Measurements from ENCODE around the gene STX8.

DNA sequence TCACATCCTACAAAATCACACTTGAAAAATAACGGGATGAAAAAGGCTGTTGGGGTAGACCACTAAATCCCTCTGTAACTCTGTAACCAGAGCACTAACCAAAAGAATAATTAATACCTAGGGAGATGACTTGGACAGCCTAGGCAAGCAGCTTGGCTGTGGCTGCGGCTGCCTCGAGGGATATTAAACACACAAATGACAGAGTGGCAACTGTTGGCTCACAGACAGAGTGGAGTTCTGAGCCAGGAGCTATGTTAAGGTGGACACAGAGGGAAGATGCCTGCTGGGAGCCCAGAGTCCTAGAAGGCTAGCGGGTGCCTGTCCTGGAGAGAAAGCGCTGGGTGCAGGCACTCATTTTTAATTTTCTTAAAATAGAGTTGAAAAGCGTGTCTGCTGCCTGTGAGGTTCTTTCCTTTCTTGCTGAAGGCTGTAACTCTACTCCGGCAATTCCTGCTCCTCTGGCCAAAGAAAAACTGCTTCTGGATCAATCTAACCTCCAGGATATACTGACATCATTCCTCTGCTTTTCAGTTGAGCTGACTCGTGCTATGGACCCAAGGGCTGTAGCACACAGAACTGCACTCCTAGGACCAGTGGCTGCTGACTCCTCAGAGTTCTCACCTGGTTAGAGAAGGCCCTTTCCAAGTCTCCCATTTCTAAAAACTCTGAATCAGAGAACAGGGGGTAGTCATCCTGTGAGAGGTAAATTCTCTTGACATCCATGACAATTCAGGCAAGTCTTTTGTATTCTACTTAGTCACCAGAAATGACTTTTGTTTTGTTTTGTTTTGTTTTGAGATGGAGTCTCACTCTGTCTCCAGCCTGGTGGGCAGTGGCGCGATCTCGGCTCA lies 147.9 kb downstream of the STX8 start:
- TF ChIP-seq, protein P1, sequence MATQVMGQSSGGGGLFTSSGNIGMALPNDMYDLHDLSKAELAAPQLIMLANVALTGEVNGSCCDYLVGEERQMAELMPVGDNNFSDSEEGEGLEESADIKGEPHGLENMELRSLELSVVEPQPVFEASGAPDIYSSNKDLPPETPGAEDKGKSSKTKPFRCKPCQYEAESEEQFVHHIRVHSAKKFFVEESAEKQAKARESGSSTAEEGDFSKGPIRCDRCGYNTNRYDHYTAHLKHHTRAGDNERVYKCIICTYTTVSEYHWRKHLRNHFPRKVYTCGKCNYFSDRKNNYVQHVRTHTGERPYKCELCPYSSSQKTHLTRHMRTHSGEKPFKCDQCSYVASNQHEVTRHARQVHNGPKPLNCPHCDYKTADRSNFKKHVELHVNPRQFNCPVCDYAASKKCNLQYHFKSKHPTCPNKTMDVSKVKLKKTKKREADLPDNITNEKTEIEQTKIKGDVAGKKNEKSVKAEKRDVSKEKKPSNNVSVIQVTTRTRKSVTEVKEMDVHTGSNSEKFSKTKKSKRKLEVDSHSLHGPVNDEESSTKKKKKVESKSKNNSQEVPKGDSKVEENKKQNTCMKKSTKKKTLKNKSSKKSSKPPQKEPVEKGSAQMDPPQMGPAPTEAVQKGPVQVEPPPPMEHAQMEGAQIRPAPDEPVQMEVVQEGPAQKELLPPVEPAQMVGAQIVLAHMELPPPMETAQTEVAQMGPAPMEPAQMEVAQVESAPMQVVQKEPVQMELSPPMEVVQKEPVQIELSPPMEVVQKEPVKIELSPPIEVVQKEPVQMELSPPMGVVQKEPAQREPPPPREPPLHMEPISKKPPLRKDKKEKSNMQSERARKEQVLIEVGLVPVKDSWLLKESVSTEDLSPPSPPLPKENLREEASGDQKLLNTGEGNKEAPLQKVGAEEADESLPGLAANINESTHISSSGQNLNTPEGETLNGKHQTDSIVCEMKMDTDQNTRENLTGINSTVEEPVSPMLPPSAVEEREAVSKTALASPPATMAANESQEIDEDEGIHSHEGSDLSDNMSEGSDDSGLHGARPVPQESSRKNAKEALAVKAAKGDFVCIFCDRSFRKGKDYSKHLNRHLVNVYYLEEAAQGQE (IDR thresholded peaks at IDR 0.05; ENCODE audit: low read depth): no peak
- TF ChIP-seq POLR2A (IDR thresholded peaks at IDR 0.05; ENCODE audit: borderline replicate concordance, extremely low read depth, insufficient read depth, insufficient read length) (no peak), CBX3 (IDR thresholded peaks at IDR 0.05; ENCODE audit: low read depth) (no peak), POLR2AphosphoS5 (IDR thresholded peaks at IDR 0.05; ENCODE audit: low read depth, low read length) (no peak), EZH2 (IDR thresholded peaks at IDR 0.05) (no peak), ZNF274 (IDR thresholded peaks at IDR 0.05; ENCODE audit: low read depth, low read length) (no peak)
- TF ChIP-seq, protein P2, sequence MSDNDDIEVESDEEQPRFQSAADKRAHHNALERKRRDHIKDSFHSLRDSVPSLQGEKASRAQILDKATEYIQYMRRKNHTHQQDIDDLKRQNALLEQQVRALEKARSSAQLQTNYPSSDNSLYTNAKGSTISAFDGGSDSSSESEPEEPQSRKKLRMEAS (IDR thresholded peaks at IDR 0.05): no peak
- TF ChIP-seq, protein P3, sequence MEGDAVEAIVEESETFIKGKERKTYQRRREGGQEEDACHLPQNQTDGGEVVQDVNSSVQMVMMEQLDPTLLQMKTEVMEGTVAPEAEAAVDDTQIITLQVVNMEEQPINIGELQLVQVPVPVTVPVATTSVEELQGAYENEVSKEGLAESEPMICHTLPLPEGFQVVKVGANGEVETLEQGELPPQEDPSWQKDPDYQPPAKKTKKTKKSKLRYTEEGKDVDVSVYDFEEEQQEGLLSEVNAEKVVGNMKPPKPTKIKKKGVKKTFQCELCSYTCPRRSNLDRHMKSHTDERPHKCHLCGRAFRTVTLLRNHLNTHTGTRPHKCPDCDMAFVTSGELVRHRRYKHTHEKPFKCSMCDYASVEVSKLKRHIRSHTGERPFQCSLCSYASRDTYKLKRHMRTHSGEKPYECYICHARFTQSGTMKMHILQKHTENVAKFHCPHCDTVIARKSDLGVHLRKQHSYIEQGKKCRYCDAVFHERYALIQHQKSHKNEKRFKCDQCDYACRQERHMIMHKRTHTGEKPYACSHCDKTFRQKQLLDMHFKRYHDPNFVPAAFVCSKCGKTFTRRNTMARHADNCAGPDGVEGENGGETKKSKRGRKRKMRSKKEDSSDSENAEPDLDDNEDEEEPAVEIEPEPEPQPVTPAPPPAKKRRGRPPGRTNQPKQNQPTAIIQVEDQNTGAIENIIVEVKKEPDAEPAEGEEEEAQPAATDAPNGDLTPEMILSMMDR (IDR thresholded peaks at IDR 0.05 in 2 of 3, conservative IDR thresholded peaks at IDR 0.05 in 1 of 3; ENCODE audit: borderline replicate concordance in 1 of 3, insufficient read depth in 1 of 3, low read depth in 2 of 3, low read length in 2 of 3): no peak
